ENCODE data around the gene RANBP3.

Gene RANBP3

GRCh38 chr19:5914946-5915781 lies 62.8 kb downstream of the RANBP3 start:
- TF ChIP-seq CTCF (IDR thresholded peaks at IDR 0.05; ENCODE audit: low read depth, low read length, missing control alignments): no peak
- no peak overlapping the region for H3K4me3 ChIP-seq (replicated peaks; ENCODE audit: low read depth, low read length)
- DNase-seq (ENCODE audit: extremely low read depth, low read depth): no peak

DNA sequence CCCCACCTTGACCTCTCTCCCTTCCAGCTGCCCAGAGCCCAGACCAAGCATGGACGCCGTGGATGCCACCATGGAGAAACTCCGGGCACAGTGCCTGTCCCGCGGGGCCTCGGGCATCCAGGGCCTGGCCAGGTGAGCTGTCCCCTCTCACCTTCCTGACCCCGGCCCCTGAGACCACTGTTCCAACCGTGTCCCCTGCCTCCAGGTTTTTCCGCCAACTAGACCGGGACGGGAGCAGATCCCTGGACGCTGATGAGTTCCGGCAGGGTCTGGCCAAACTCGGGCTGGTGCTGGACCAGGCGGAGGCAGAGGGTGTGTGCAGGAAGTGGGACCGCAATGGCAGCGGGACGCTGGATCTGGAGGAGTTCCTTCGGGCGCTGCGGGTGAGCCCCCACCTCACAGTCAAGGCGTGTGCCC lies 63.6 kb downstream of the RANBP3 start:
- no peak for DNase-seq (ENCODE audit: extremely low read depth, low read depth)
- TF ChIP-seq CTCF (IDR thresholded peaks at IDR 0.05; ENCODE audit: low read depth, low read length, missing control alignments): no peak
- no peak overlapping the region for H3K4me3 ChIP-seq (replicated peaks; ENCODE audit: low read depth, low read length)

GRCh38 chr19:5913739-5914357 lies 64.1 kb downstream of the RANBP3 start, which contains the start of gene CAPS:
TSS of gene CAPS (plus strand) at chr19:5914254. CDS start at chr19:5914407, 153 bp downstream.
- DNase-seq (ENCODE audit: extremely low read depth, low read depth): no peak
- no peak for TF ChIP-seq CTCF (IDR thresholded peaks at IDR 0.05; ENCODE audit: low read depth, low read length, missing control alignments)
- no peak within 1 kb of the TSS for H3K4me3 ChIP-seq (replicated peaks; ENCODE audit: low read depth, low read length)

DNA sequence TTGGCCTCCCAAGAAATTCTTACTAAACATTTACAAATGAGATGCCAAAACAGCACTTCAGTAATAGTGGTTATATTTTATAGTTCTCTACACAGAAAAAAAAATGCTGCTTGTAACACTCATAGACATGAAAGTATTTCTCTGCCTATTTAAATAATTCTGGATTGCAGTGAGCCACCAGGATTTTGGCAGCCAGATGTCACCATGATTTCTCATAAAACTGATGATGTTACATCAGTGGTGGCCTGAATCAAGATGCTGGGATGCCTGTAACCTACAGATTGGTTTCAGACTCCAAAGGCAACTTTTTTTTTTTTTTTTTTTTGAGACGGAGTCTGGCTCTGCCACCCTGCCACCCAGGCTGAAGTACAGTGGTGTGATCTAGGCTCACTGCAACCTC lies 66.6 kb downstream of the RANBP3 start:
- no peak for TF ChIP-seq CTCF (IDR thresholded peaks at IDR 0.05; ENCODE audit: low read depth, low read length, missing control alignments)
- no peak for DNase-seq (ENCODE audit: extremely low read depth, low read depth)
- no peak overlapping the region for H3K4me3 ChIP-seq (replicated peaks; ENCODE audit: low read depth, low read length)

- DNase-seq (ENCODE audit: extremely low read depth, low read depth): no peak
- TF ChIP-seq CTCF (IDR thresholded peaks at IDR 0.05; ENCODE audit: low read depth, low read length, missing control alignments): no peak
- H3K4me3 ChIP-seq (replicated peaks; ENCODE audit: low read depth, low read length): no peak overlapping the region
Observed at GRCh38 chr19:5910638-5910907, 67.4 kb downstream of the RANBP3 start.

DNA sequence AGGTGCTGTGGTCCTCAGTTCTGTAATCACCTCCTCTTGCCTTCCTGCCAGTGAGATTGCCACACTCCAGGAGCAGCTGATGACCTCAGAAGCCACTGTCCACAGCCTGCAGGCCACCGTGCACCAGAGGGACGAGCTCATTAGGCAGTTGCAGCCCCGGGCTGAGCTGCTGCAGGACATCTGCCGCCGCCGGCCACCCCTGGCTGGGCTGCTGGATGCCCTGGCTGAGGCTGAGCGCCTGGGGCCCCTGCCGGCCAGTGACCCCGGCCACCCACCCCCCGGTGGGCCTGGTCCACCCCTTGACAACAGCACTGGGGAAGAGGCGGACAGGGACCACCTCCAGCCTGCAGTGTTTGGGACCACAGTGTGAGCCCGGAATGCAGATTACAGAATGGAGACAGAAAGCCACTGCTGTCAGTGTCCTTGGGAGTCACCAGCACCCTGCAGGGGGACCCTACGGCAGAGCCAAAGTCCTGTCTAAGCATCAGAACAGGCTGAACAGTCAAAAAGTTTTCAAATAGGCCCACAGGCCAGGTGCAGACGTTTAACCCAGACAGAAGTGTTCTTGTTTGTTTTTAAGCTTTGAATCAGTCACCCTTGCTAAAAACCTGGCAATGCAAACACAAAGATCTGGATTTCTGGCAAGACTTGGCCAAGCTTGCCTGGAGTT lies 69.0 kb downstream of the RANBP3 start:
- no peak overlapping the region for H3K4me3 ChIP-seq (replicated peaks; ENCODE audit: low read depth, low read length)
- no peak for TF ChIP-seq CTCF (IDR thresholded peaks at IDR 0.05; ENCODE audit: low read depth, low read length, missing control alignments)
- DNase-seq (ENCODE audit: extremely low read depth, low read depth): no peak
